IMR-90 (cell line): ENCODE measurements around the gene GSK3B. TPM values are rescaled to one million over a fixed set of nuclear protein-coding genes. Genes with fewer than 3 reads are reported as not detected.

ENCODE experiments used
- ATAC-seq: fragments of 200-7000 bp; cut with Tn5 transposase; 2 replicates; pipeline ENCODE4 v1.9.1; 2020; ENCODE audit warnings: low read depth, mild to moderate bottlenecking, moderate library complexity
- BruUV-seq: library from RNA; stranded (reverse); fragments of 400-500 nt; replicated peaks from 2 replicates; lab custom pipeline; 2021; lab: Mats Ljungman, UMichigan
- CTCF ChIA-PET: fragments of 300-600 bp; formaldehyde crosslinking; extraction: SDS; loops from one replicate; lab custom pipeline; 2021; ENCODE audit warnings: antibody characterized with exemption; lab: Yijun Ruan, JAX
- POLR2A ChIA-PET: fragments of 300-600 bp; sonication (Branson Sonifier 250); formaldehyde crosslinking; loops from one replicate; lab custom pipeline; 2022; ENCODE audit warnings: antibody characterized with exemption; ENCODE audit not compliant: unreplicated experiment; lab: Charles Lee
- DNase-seq: peaks from one replicate; pipeline ENCODE4 v3.0.0; 2013
- H2AFZ ChIP-seq: replicated peaks from 2 replicates; pipeline ENCODE3; 2013; ENCODE audit warnings: low read length, mild to moderate bottlenecking; ENCODE audit not compliant: poor library complexity
- H2AK5ac ChIP-seq: 2 replicates; pipeline ENCODE4 v1.6.1; 2013; ENCODE audit warnings: low read depth, low read length, inconsistent platforms
- H2AK9ac ChIP-seq: replicated peaks from 2 replicates; pipeline ENCODE3; 2013; ENCODE audit warnings: mild to moderate bottlenecking, low read depth, low read length, moderate library complexity; ENCODE audit not compliant: poor library complexity
- H2BK120ac ChIP-seq: 2 replicates; pipeline ENCODE4 v1.6.1; 2013; ENCODE audit warnings: low read depth, low read length, inconsistent platforms
- H2BK15ac ChIP-seq: 3 replicates; pipeline ENCODE4 v1.6.1; 2013; ENCODE audit warnings: low read depth, low read length, inconsistent platforms
- H2BK20ac ChIP-seq: 2 replicates; pipeline ENCODE4 v1.6.1; 2013; ENCODE audit warnings: low read depth, mild to moderate bottlenecking, inconsistent platforms, low read length, moderate library complexity
- H2BK5ac ChIP-seq: 2 replicates; pipeline ENCODE4 v1.6.1; 2013; ENCODE audit warnings: mild to moderate bottlenecking, low read depth, low read length, inconsistent platforms; ENCODE audit not compliant: poor library complexity, severe bottlenecking
- H3K14ac ChIP-seq: replicated peaks from 2 replicates; pipeline ENCODE4 v1.6.1; 2013; ENCODE audit warnings: low read depth, low read length, inconsistent platforms
- H3K18ac ChIP-seq: 2 replicates; pipeline ENCODE4 v1.6.1; 2013; ENCODE audit warnings: low read depth, low read length, control low read depth
- H3K23ac ChIP-seq: 2 replicates; pipeline ENCODE4 v1.6.1; 2013; ENCODE audit warnings: low read depth, low read length, inconsistent platforms
- H3K27ac ChIP-seq: 2 replicates; pipeline ENCODE4 v1.5.1; 2013; ENCODE audit warnings: mild to moderate bottlenecking, control low read depth, low read length; ENCODE audit not compliant: insufficient read depth
- H3K27me3 ChIP-seq: 2 replicates; pipeline ENCODE4 v1.6.1; 2013; ENCODE audit warnings: low read length; ENCODE audit not compliant: control insufficient read depth, insufficient read depth
- H3K36me3 ChIP-seq: 2 replicates; pipeline ENCODE4 v1.6.1; 2013; ENCODE audit warnings: low read length, mixed read lengths; ENCODE audit not compliant: control insufficient read depth, insufficient read depth
- H3K4ac ChIP-seq: 2 replicates; pipeline ENCODE4 v1.6.1; 2013; ENCODE audit warnings: low read depth, low read length, inconsistent platforms
- H3K4me1 ChIP-seq: 2 replicates; pipeline ENCODE4 v1.6.1; 2013; ENCODE audit warnings: low read length, mixed read lengths; ENCODE audit not compliant: control insufficient read depth, insufficient read depth
- H3K4me2 ChIP-seq: 2 replicates; pipeline ENCODE4 v1.6.1; 2013; ENCODE audit warnings: low read depth, mild to moderate bottlenecking, control low read depth, low read length, moderate library complexity
- H3K4me3 ChIP-seq: 2 replicates; pipeline ENCODE4 v1.5.1; 2013; ENCODE audit warnings: low read depth, mild to moderate bottlenecking, control low read depth, low read length, moderate library complexity; ENCODE audit not compliant: insufficient read depth
- H3K56ac ChIP-seq: 2 replicates; pipeline ENCODE4 v1.6.1; 2013; ENCODE audit warnings: low read length, inconsistent platforms; ENCODE audit not compliant: insufficient read depth; ENCODE audit errors: extremely low read depth
- H3K79me1 ChIP-seq, 2 experiments: 2 replicates each; pipeline ENCODE4 v1.6.1; 2013; ENCODE audit warnings: low read length in 2 of 2, inconsistent platforms in 1 of 2, low read depth in 1 of 2
- H3K9ac ChIP-seq: 2 replicates; pipeline ENCODE4 v1.6.1; 2013; ENCODE audit warnings: low read depth, low read length, control low read depth
- H3K9me1 ChIP-seq: 2 replicates; pipeline ENCODE4 v1.6.1; 2013; ENCODE audit warnings: low read length, inconsistent platforms; ENCODE audit not compliant: insufficient read depth
- H3K9me3 ChIP-seq: 2 replicates; pipeline ENCODE4 v1.6.1; 2013; ENCODE audit warnings: low read length; ENCODE audit not compliant: control insufficient read depth, insufficient read depth
- H4K20me1 ChIP-seq: 2 replicates; pipeline ENCODE4 v1.6.1; 2013; ENCODE audit warnings: low read length, inconsistent platforms; ENCODE audit not compliant: insufficient read depth
- H4K5ac ChIP-seq: 2 replicates; pipeline ENCODE4 v1.6.1; 2013; ENCODE audit warnings: mild to moderate bottlenecking, low read depth, low read length, control low read depth
- H4K8ac ChIP-seq, 2 experiments: 2 replicates each; pipeline ENCODE4 v1.6.1; 2013; ENCODE audit warnings: low read depth in 2 of 2, low read length in 2 of 2, control low read depth in 1 of 2, inconsistent platforms in 1 of 2
- H4K91ac ChIP-seq: 2 replicates; pipeline ENCODE4 v1.6.1; 2013; ENCODE audit warnings: low read depth, low read length, inconsistent platforms; ENCODE audit not compliant: insufficient read depth
- BHLHE40 ChIP-seq: fragments of 150-350 bp; IDR thresholded peaks from 2 replicates; pipeline ENCODE4 v1.6.1; 2016; ENCODE audit warnings: mild to moderate bottlenecking, low read depth, low read length
- CEBPB ChIP-seq: IDR thresholded peaks from 2 replicates; pipeline ENCODE4 v1.6.1; 2012; ENCODE audit warnings: low read depth, low read length, improper control_type of control experiment
- CHD1 ChIP-seq: IDR thresholded peaks from 2 replicates; pipeline ENCODE4 v1.6.1; 2012; ENCODE audit warnings: low read depth, low read length, improper control_type of control experiment
- CTCF ChIP-seq: conservative IDR thresholded peaks from 2 replicates; pipeline ENCODE4 v1.5.1; 2012; ENCODE audit warnings: mild to moderate bottlenecking, low read depth, low read length, improper control_type of control experiment
- ELK1 ChIP-seq: fragments of 150-350 bp; IDR thresholded peaks from 2 replicates; pipeline ENCODE4 v1.6.1; 2016; ENCODE audit warnings: low read depth, mild to moderate bottlenecking, low read length, moderate library complexity, borderline replicate concordance
- FOS ChIP-seq: fragments of 150-350 bp; IDR thresholded peaks from 2 replicates; pipeline ENCODE4 v1.6.1; 2016; ENCODE audit warnings: low read depth, low read length
- MAFK ChIP-seq: IDR thresholded peaks from 2 replicates; pipeline ENCODE4 v1.6.1; 2012; ENCODE audit warnings: low read depth, low read length, improper control_type of control experiment
- MAZ ChIP-seq: IDR thresholded peaks from 2 replicates; pipeline ENCODE4 v1.6.1; 2012; ENCODE audit warnings: low read depth, mild to moderate bottlenecking, low read length, improper control_type of control experiment, moderate library complexity, borderline replicate concordance
- MXI1 ChIP-seq: IDR thresholded peaks from 2 replicates; pipeline ENCODE4 v1.6.1; 2012; ENCODE audit warnings: low read depth, mild to moderate bottlenecking, low read length, moderate library complexity, borderline replicate concordance
- NFE2L2 ChIP-seq: fragments of 150-350 bp; IDR thresholded peaks from 2 replicates; pipeline ENCODE4 v1.6.1; 2016; ENCODE audit warnings: low read depth, mild to moderate bottlenecking, low read length
- POLR2A ChIP-seq: IDR thresholded peaks from 2 replicates; pipeline ENCODE4 v1.6.1; 2012; ENCODE audit warnings: mild to moderate bottlenecking, low read depth, low read length
- RAD21 ChIP-seq: IDR thresholded peaks from 2 replicates; pipeline ENCODE4 v1.6.1; 2012; ENCODE audit warnings: low read length, improper control_type of control experiment
- RCOR1 ChIP-seq: IDR thresholded peaks from 2 replicates; pipeline ENCODE4 v1.6.1; 2012; ENCODE audit warnings: mild to moderate bottlenecking, low read length, improper control_type of control experiment; ENCODE audit not compliant: insufficient replicate concordance
- RFX5 ChIP-seq: IDR thresholded peaks from 2 replicates; pipeline ENCODE4 v1.8.0; 2012; ENCODE audit warnings: low read depth, mild to moderate bottlenecking, low read length, moderate library complexity
- SMC3 ChIP-seq: fragments of 150-350 bp; IDR thresholded peaks from 2 replicates; pipeline ENCODE4 v1.6.1; 2016; ENCODE audit warnings: low read depth, mild to moderate bottlenecking, antibody characterized with exemption, low read length, moderate library complexity
- USF2 ChIP-seq: fragments of 150-350 bp; IDR thresholded peaks from 2 replicates; pipeline ENCODE4 v1.6.1; 2017; ENCODE audit warnings: mild to moderate bottlenecking, antibody characterized with exemption, low read length, low read depth
- WGBS, 2 experiments: methylation state at CpG; one replicate each; pipeline versions ENCODE4 v1.1.5 to v1.1.7; 2013; ENCODE audit warnings: missing lambda C conversion rate in 2 of 2; ENCODE audit not compliant: insufficient read length in 1 of 2; ENCODE audit errors: extremely low coverage in 2 of 2; 5-methylcytosine and 5-hydroxymethylcytosine counted together
- dilution Hi-C: fragments of 300-500 bp; cut with HindIII; formaldehyde crosslinking; loops from one replicate; pipeline ENCODE4 v1.14.3; 2018; ENCODE audit warnings: low sequenced_read_pairs; ENCODE audit not compliant: unreplicated experiment
- in situ Hi-C: fragments of 300-500 bp; cut with MboI; formaldehyde crosslinking; loops from 3 replicates; pipeline ENCODE4 v1.14.3; 2019; ENCODE audit warnings: low sequenced_read_pairs, inconsistent platforms, mixed read lengths
- intact Hi-C: fragments of 100-400 bp; cut with micrococcal nuclease; formaldehyde crosslinking; loops from 2 replicates; pipeline ENCODE4 v1.10.0; 2022
- polyA plus RNA-seq, 3 experiments: library from polyadenylated mRNA; depleted of rRNA; stranded (reverse); fragments of >200 nt; gene quantifications; 2 replicates each; pipeline ENCODE4 v1.2.3, GENCODE V29; 2012; ENCODE audit warnings: low replicate concordance in 1 of 3
- total RNA-seq: library from RNA; depleted of rRNA; stranded (reverse); fragments of >200 nt; gene quantifications from 2 replicates; pipeline ENCODE4 v1.2.3, GENCODE V29; 2012

Gene GSK3B
- total and polyA plus RNA-seq, 2 of the 4 experiments (the other 2 are of a cell fraction), result 19.2 to 33.2 TPM

DNA sequence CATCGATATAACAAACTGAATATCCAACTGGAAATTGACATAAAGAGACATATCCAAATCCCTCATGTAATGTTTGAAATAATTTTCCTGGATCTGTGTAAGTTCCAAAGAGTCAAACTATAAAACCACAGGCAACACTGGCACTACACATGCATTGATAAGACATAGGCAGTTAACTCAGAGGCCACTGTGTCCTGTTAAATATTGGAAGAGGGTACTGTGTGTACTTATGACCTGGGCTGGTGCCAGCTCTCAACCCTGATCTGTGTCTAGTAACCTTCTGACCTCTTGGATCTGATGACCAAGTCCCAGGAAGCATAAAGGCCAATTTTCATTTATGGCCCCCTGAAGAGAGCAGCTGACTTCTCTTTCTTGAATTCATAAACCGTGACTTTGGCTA lies 307.8 kb downstream of the GSK3B start:
- DNase-seq (no peak), ATAC-seq (no peak)
- Histone ChIP-seq H3K4ac (no peak overlapping the region), H3K18ac (no peak overlapping the region), H3K4me3 (no peak overlapping the region), H2BK15ac (no peak overlapping the region), H2AK9ac (no peak overlapping the region), H4K8ac (no peak overlapping the region), H4K91ac (no peak overlapping the region), H3K36me3 (no peaks in the 10 kb centered on the region), H2AFZ (no peak overlapping the region), H3K4me2 (no peak overlapping the region), H2BK20ac (no peak overlapping the region), H3K9ac (no peak overlapping the region), H2BK120ac (no peak overlapping the region), H3K4me1 (no peaks in the 10 kb centered on the region), H2BK5ac (no peak overlapping the region), H4K5ac (no peak overlapping the region), H3K9me1 (no peaks in the 10 kb centered on the region), H3K27ac (no peak overlapping the region), H3K9me3 (no peaks in the 10 kb centered on the region), H4K20me1 (no peaks in the 10 kb centered on the region), H3K79me1 (no peaks in the 10 kb centered on the region), H3K27me3 (peaks cover 6% of the 10 kb centered on the region), H3K23ac (no peak overlapping the region), H2AK5ac (no peak overlapping the region), H3K14ac (no peak overlapping the region), H3K56ac (no peak overlapping the region)
- dilution Hi-C loops (no loop called here), in situ Hi-C loops (no loop called here), intact Hi-C loops (loop anchor here (5.0 kb wide), 1 partner anchor 74 kb away; no protein-coding TSS in a partner anchor)
- ChIA-PET CTCF (no interaction called here), POLR2A (no interaction called here)
- no peak for TF ChIP-seq MAFK
- TF ChIP-seq USF2, result no peak
- no peak for TF ChIP-seq RCOR1
- no peak for TF ChIP-seq RFX5
- no peak for TF ChIP-seq MAZ
- no peak for TF ChIP-seq ELK1
- TF ChIP-seq CEBPB, result no peak
- no peak for TF ChIP-seq FOS
- no peak for TF ChIP-seq RAD21
- no peak for TF ChIP-seq CHD1
- no peak for TF ChIP-seq BHLHE40
- no peak for TF ChIP-seq MXI1
- no peak for TF ChIP-seq CTCF
- no peak for TF ChIP-seq SMC3
- TF ChIP-seq NFE2L2, result no peak
- no peak for TF ChIP-seq POLR2A
- no TSS peak for BruUV-seq
- no CpG with 5 or more reads among the region's 2 CpGs for WGBS, 2 experiments
